HG03097 (cell line): ENCODE results near the gene LAMP1.
"Not testable (repeated sequence)": the region's sequence is repeated elsewhere in the genome, so short reads cannot be mapped to it uniquely, and the experiment has no call there.

Experiments used
- ATAC-seq: cut with Tn5 transposase; IDR thresholded peaks from one replicate; pipeline ENCODE4 v1.9.1; 2021; ENCODE audit not compliant: unreplicated experiment, low FRiP score

LAMP1 gene

GRCh38 chr13:113295776-113296175 lies 1.3 kb upstream of the LAMP1 start:
- ATAC-seq = no peak

- peak; percentile 27 for ATAC-seq
Observed at GRCh38 chr13:113297370-113298042, 467 bp downstream of the LAMP1 start.

- ATAC-seq = no peak
Observed at GRCh38 chr13:113298043-113298945, 1.3 kb downstream of the LAMP1 start.

GRCh38 chr13:113299951-113300350 lies 2.9 kb downstream of the LAMP1 start:
- no peak for ATAC-seq

GRCh38 chr13:113302986-113303385 lies 5.9 kb downstream of the LAMP1 start:
- no peak for ATAC-seq

GRCh38 chr13:113304121-113304520 lies 7.1 kb downstream of the LAMP1 start:
- no peak for ATAC-seq

- ATAC-seq = no peak
Observed at GRCh38 chr13:113305208-113305607, 8.2 kb downstream of the LAMP1 start.

GRCh38 chr13:113307491-113307890 lies 10.5 kb downstream of the LAMP1 start:
- no peak for ATAC-seq

- no peak for ATAC-seq
Observed at GRCh38 chr13:113309473-113309872, 12.4 kb downstream of the LAMP1 start.

- not testable (repeated sequence) for ATAC-seq
Observed at GRCh38 chr13:113314112-113314511, 17.1 kb downstream of the LAMP1 start.

- ATAC-seq = not testable (repeated sequence)
Observed at GRCh38 chr13:113314895-113315470, 17.9 kb downstream of the LAMP1 start.

- ATAC-seq = no peak
Observed at GRCh38 chr13:113315992-113316391, 19.0 kb downstream of the LAMP1 start.

- ATAC-seq = no peak
Observed at GRCh38 chr13:113317031-113317430, 20.0 kb downstream of the LAMP1 start.

GRCh38 chr13:113318956-113319355 lies 21.9 kb downstream of the LAMP1 start:
- no peak for ATAC-seq

GRCh38 chr13:113319371-113319770 lies 22.3 kb downstream of the LAMP1 start:
- no peak for ATAC-seq

GRCh38 chr13:113320226-113320875 lies 23.3 kb downstream of the LAMP1 start:
- ATAC-seq = no peak

GRCh38 chr13:113321546-113321945 lies 24.5 kb downstream of the LAMP1 start:
- ATAC-seq = no peak

GRCh38 chr13:113322043-113322461 lies 25.0 kb downstream of the LAMP1 start:
- ATAC-seq = no peak

GRCh38 chr13:113322890-113323651 lies 26.0 kb downstream of the LAMP1 start:
- no peak for ATAC-seq

GRCh38 chr13:113323869-113324268 lies 26.8 kb downstream of the LAMP1 start:
- no peak for ATAC-seq
